SK-N-SH (cell line): ENCODE measurements around the gene CUBN. TPM values are rescaled to one million over a fixed set of nuclear protein-coding genes. Genes with fewer than 3 reads are reported as not detected.

Source experiments
- CTCF ChIA-PET: fragments of 300-600, 350-600 bp; formaldehyde crosslinking; extraction: SDS; loops from one replicate; lab custom pipeline; 2021; lab: Yijun Ruan, JAX
- POLR2A ChIA-PET: fragments of 350-600 bp; sonication (Branson Sonifier 250); formaldehyde crosslinking; extraction: SDS; loops from one replicate; lab custom pipeline; 2020; ENCODE audit warnings: antibody characterized with exemption, inconsistent platforms; lab: Yijun Ruan, JAX
- DNase-seq: peaks from one replicate; pipeline ENCODE4 v3.0.0; 2012
- H2AFZ ChIP-seq: fragments of 200-600 bp; sonication (generic); 2 replicates; pipeline ENCODE4 v1.8.1; 2016; ENCODE audit warnings: antibody characterized with exemption, mild to moderate bottlenecking, low read depth
- H3F3A ChIP-seq: fragments of 200-600 bp; sonication (generic); replicated peaks from 2 replicates; pipeline ENCODE3; 2016; ENCODE audit warnings: antibody characterized with exemption, mild to moderate bottlenecking; ENCODE audit not compliant: insufficient read depth
- H3K27ac ChIP-seq, 2 experiments: fragments of 200-500 bp in 1 of 2; fragments of 200-600 bp in 1 of 2; sonication (Bioruptor generic) in 1 of 2; sonication (generic), shearing (Covaris generic) in 1 of 2; 2 replicates each; pipeline versions ENCODE4 v1.5.1 to v1.6.1; 2014 to 2016; ENCODE audit warnings: low read depth in 2 of 2, inconsistent platforms in 1 of 2, low read length in 1 of 2, mild to moderate bottlenecking in 1 of 2, mixed read lengths in 1 of 2
- H3K27me3 ChIP-seq: fragments of 200-600 bp; sonication (generic), shearing (Covaris generic); 2 replicates; pipeline ENCODE4 v1.6.1; 2016; ENCODE audit warnings: mixed run types; ENCODE audit not compliant: insufficient read depth
- H3K36me3 ChIP-seq, 2 experiments: fragments of 200-500 bp in 1 of 2; fragments of 200-600 bp in 1 of 2; sonication (Bioruptor generic) in 1 of 2; sonication (generic) in 1 of 2; replicated peaks in 1 of 2; 2 replicates each; pipeline versions ENCODE3 to v1.5.1; 2014 to 2016; ENCODE audit warnings: low read length in 1 of 2, mild to moderate bottlenecking in 1 of 2; ENCODE audit not compliant: insufficient read depth in 2 of 2, control insufficient read depth in 1 of 2
- H3K4me1 ChIP-seq, 2 experiments: fragments of 200-500 bp in 1 of 2; fragments of 200-600 bp in 1 of 2; sonication (Bioruptor generic) in 1 of 2; sonication (generic), shearing (Covaris generic) in 1 of 2; 2 replicates each; pipeline versions ENCODE4 v1.5.1 to v1.6.1; 2014 to 2016; ENCODE audit warnings: low read depth in 1 of 2, low read length in 1 of 2, mixed run types in 1 of 2; ENCODE audit not compliant: insufficient read depth in 2 of 2, control insufficient read depth in 1 of 2
- H3K4me2 ChIP-seq: fragments of 200-600 bp; sonication (generic), shearing (Covaris generic); 2 replicates; pipeline ENCODE4 v1.6.1; 2017; ENCODE audit warnings: mixed run types
- H3K4me3 ChIP-seq, 2 experiments: fragments of 200-500 bp in 1 of 2; fragments of 200-600 bp in 1 of 2; sonication (Bioruptor generic) in 1 of 2; sonication (generic), shearing (Covaris generic) in 1 of 2; 2 replicates each; pipeline versions ENCODE4 v1.5.1 to v1.8.1; 2014 to 2016; ENCODE audit warnings: low read depth in 2 of 2, inconsistent platforms in 1 of 2, low read length in 1 of 2, mild to moderate bottlenecking in 1 of 2, mixed read lengths in 1 of 2, moderate library complexity in 1 of 2
- H3K79me2 ChIP-seq: fragments of 200-600 bp; sonication (generic); 2 replicates; pipeline ENCODE4 v1.8.1; 2017; ENCODE audit warnings: mild to moderate bottlenecking; ENCODE audit not compliant: insufficient read depth
- H3K9ac ChIP-seq: fragments of 200-600 bp; sonication (generic); 2 replicates; pipeline ENCODE4 v1.6.1; 2017; ENCODE audit warnings: mixed run types
- H3K9me2 ChIP-seq: fragments of 200-600 bp; sonication (generic); 2 replicates; pipeline ENCODE4 v1.6.1; 2017; ENCODE audit warnings: mixed run types
- H3K9me3 ChIP-seq: fragments of 200-600 bp; sonication (generic); 2 replicates; pipeline ENCODE4 v1.6.1; 2017; ENCODE audit warnings: mixed run types, mild to moderate bottlenecking, moderate library complexity
- H4K20me1 ChIP-seq: fragments of 200-600 bp; sonication (generic); 2 replicates; pipeline ENCODE4 v1.6.1; 2017; ENCODE audit warnings: mild to moderate bottlenecking, mixed run types; ENCODE audit not compliant: insufficient read depth
- CHD2 ChIP-seq: fragments of 150-350 bp; IDR thresholded peaks from 2 replicates; pipeline ENCODE4 v1.6.1; 2018; ENCODE audit warnings: low read length; ENCODE audit not compliant: partially characterized antibody
- CTCF ChIP-seq: fragments of 200-600 bp; sonication (generic); IDR thresholded peaks from 2 replicates; pipeline ENCODE4 v1.6.1; 2017; ENCODE audit warnings: antibody characterized with exemption, mild to moderate bottlenecking, moderate library complexity
- EP300 ChIP-seq, 2 experiments: IDR thresholded peaks; 2 replicates each; pipeline versions ENCODE4 v1.4.0 to v1.6.1; 2012; ENCODE audit warnings: borderline replicate concordance in 1 of 2, low read depth in 1 of 2, low read length in 1 of 2
- EZH2phosphoT487 ChIP-seq: fragments of 200-600 bp; sonication (generic); IDR thresholded peaks from 2 replicates; pipeline ENCODE4 v1.6.1; 2017; ENCODE audit warnings: low read depth, mixed run types, mild to moderate bottlenecking, antibody characterized with exemption, moderate library complexity, borderline replicate concordance
- FOXJ3 ChIP-seq: sonication (generic); formaldehyde crosslinking; IDR thresholded peaks from 2 replicates; pipeline ENCODE4 v1.5.1; 2020; ENCODE audit warnings: mild to moderate bottlenecking, missing genetic modification reagents
- GATA2 ChIP-seq: sonication (generic); formaldehyde crosslinking; IDR thresholded peaks from 2 replicates; pipeline ENCODE4 v1.5.0; 2020; ENCODE audit warnings: mild to moderate bottlenecking, missing genetic modification reagents
- IRF3 ChIP-seq: fragments of 150-350 bp; IDR thresholded peaks from 2 replicates; pipeline ENCODE4 v1.6.1; 2016; ENCODE audit warnings: mild to moderate bottlenecking, low read depth, low read length
- MEF2A ChIP-seq: IDR thresholded peaks from 2 replicates; pipeline ENCODE4 v1.4.0; 2012; ENCODE audit warnings: low read depth, borderline replicate concordance
- MXI1 ChIP-seq: IDR thresholded peaks from 2 replicates; pipeline ENCODE4 v1.6.1; 2012; ENCODE audit warnings: mild to moderate bottlenecking, low read depth, low read length, improper control_type of control experiment
- NFIC ChIP-seq: IDR thresholded peaks from 2 replicates; pipeline ENCODE4 v1.4.0; 2012; ENCODE audit warnings: borderline replicate concordance
- NRF1 ChIP-seq: IDR thresholded peaks from 2 replicates; pipeline ENCODE4 v1.6.1; 2012; ENCODE audit warnings: low read depth, mild to moderate bottlenecking, low read length
- POLR2AphosphoS5 ChIP-seq: IDR thresholded peaks from 2 replicates; pipeline ENCODE4 v1.6.1; 2012; ENCODE audit warnings: low read depth, low read length
- RCOR1 ChIP-seq: fragments of 150-350 bp; IDR thresholded peaks from 2 replicates; pipeline ENCODE4 v1.6.1; 2017; ENCODE audit warnings: antibody characterized with exemption, low read length
- REST ChIP-seq: IDR thresholded peaks from 2 replicates; pipeline ENCODE4 v1.6.1; 2012; ENCODE audit warnings: mild to moderate bottlenecking, low read depth, low read length, moderate library complexity
- RFX5 ChIP-seq: IDR thresholded peaks from 2 replicates; pipeline ENCODE4 v1.6.1; 2012; ENCODE audit warnings: mild to moderate bottlenecking, improper control_type of control experiment, low read length
- RXRA ChIP-seq: IDR thresholded peaks from 2 replicates; pipeline ENCODE4 v1.4.0; 2012; ENCODE audit warnings: low read depth, mild to moderate bottlenecking, borderline replicate concordance
- TAF1 ChIP-seq: IDR thresholded peaks from 2 replicates; pipeline ENCODE4 v1.6.1; 2012; ENCODE audit warnings: low read depth, mild to moderate bottlenecking, low read length, moderate library complexity, borderline replicate concordance
- TCF12 ChIP-seq: IDR thresholded peaks from 2 replicates; pipeline ENCODE4 v1.4.0; 2012
- USF1 ChIP-seq: IDR thresholded peaks from 2 replicates; pipeline ENCODE4 v1.4.0; 2012; ENCODE audit warnings: low read depth, borderline replicate concordance
- ZBTB33 ChIP-seq: IDR thresholded peaks from 2 replicates; pipeline ENCODE4 v1.4.0; 2012; ENCODE audit warnings: low read depth, borderline replicate concordance
- WGBS: methylation state at CpG from one replicate; pipeline ENCODE4 v1.1.6; 2017; ENCODE audit warnings: low lambda C conversion rate; 5-methylcytosine and 5-hydroxymethylcytosine counted together
- polyA plus RNA-seq, 3 experiments: library from polyadenylated mRNA; depleted of rRNA; stranded (reverse); fragments of >200 nt; gene quantifications; 2 replicates each; pipeline ENCODE4 v1.2.3, GENCODE V29; 2012

Gene CUBN
- polyA plus RNA-seq, 1 of the 3 experiments (the other 2 are of a cell fraction), result 2.4 TPM

- peaks cover 0 to 13% of the 10 kb centered on the region in 2 experiments; a peak in 2 of 4 replicates for H3K4me1 ChIP-seq
- H3K79me2 ChIP-seq, result peaks cover 46% of the 10 kb centered on the region
- no peaks in the 10 kb centered on the region for H4K20me1 ChIP-seq
- H3K9me3 ChIP-seq, result no peaks in the 10 kb centered on the region
- H3K27ac ChIP-seq, result peak within 1 kb of the TSS; percentile 85 to 89
- H3K36me3 ChIP-seq, result no peaks in the 10 kb centered on the region
- ChIA-PET POLR2A (interaction anchor here (0.7 to 1.0 kb wide), 2 partner anchors 1379 to 1979 kb away, joined by 3 read pairs; partner anchors contain the start of genes CDNF, HSPA14 and MSANTD7), CTCF (interaction anchor here (0.6 to 1.2 kb wide), 4 partner anchors 11 to 915 kb away, joined by 3 to 8 read pairs (median 3); no protein-coding TSS in a partner anchor)
- peak within 1 kb of the TSS; percentile 88 to 89 for H3K4me3 ChIP-seq
- peak within 1 kb of the TSS; percentile 99 for H3K4me2 ChIP-seq
- peak within 1 kb of the TSS; percentile 93 for H2AFZ ChIP-seq
- WGBS, result 2% methylated on average over 36 of the region's 65 CpGs
- H3K27me3 ChIP-seq, result no peaks in the 10 kb centered on the region
- H3K9me2 ChIP-seq, result no peaks in the 10 kb centered on the region
- peaks cover 3% of the 10 kb centered on the region for H3F3A ChIP-seq
- peak within 1 kb of the TSS; percentile 75 for H3K9ac ChIP-seq
- peak; percentile 96 for DNase-seq
- peak; percentile 64 for TF ChIP-seq CHD2
- TF ChIP-seq RFX5, result peak; percentile 58; the same call in 1 of the 2 replicates
- TF ChIP-seq USF1, result no peak; the same call in 1 of the 2 replicates
- TF ChIP-seq FOXJ3, result no peak
- peak; percentile 94 for TF ChIP-seq MXI1
- no peak for TF ChIP-seq CTCF
- TF ChIP-seq NRF1, result peak; percentile 79
- peak; percentile 61; the same call in 1 of the 2 replicates for TF ChIP-seq POLR2AphosphoS5
- no peak for TF ChIP-seq MEF2A
- no peak for TF ChIP-seq RXRA
- peak; percentile 54 for TF ChIP-seq TCF12
- peak; percentile 68 for TF ChIP-seq TAF1
- TF ChIP-seq NFIC, result no peak
- 0 out of 2 replicates have a peak, but pooled peaks have one; percentile 13 for TF ChIP-seq REST
- no peak for TF ChIP-seq ZBTB33
- no peak; the same call in 1 of the 2 replicates for TF ChIP-seq IRF3
- TF ChIP-seq GATA2 (CRISPR knock-in tag), result no peak
- no peak for TF ChIP-seq EP300 (IDR thresholded peaks at IDR 0.05; ENCODE audit: borderline replicate concordance in 1 of 2, low read depth in 1 of 2, low read length in 1 of 2)
- TF ChIP-seq RCOR1, result no peak
- TF ChIP-seq EZH2phosphoT487, result no peak
Measured at GRCh38 chr10:16817125-16818019, 312.2 kb downstream of the CUBN start, which contains the start of gene RSU1. Gene RSU1 (minus strand): TSS chr10:16817424. CDS start chr10:16817081, 343 bp downstream.
